Psoas muscle (tissue), 8 donors: ENCODE results near the gene IQGAP2. TPM values are rescaled to one million over a fixed set of nuclear protein-coding genes. Genes with fewer than 3 reads are reported as not detected.

Experiments used
- ATAC-seq, 4 donors: fragments of 200-7000 bp; cut with Tn5 transposase; one replicate each; pipeline ENCODE4 v1.9.1; 2020; ENCODE audit warnings: moderate library complexity in 3 of 4, mild to moderate bottlenecking in 2 of 4
- DNase-seq, 2 donors: peaks; one replicate each; pipeline ENCODE4 v3.0.0-alpha.2; 2020
- H3K27ac ChIP-seq: fragments of 200-600 bp; one replicate; pipeline ENCODE4 v1.8.0; 2022
- H3K27me3 ChIP-seq, 3 donors: fragments of 200-600 bp in 1 of 3; one replicate each; pipeline versions ENCODE4 v1.6.1 to v1.8.0; 2013 to 2022; ENCODE audit warnings: low read length in 2 of 3, mild to moderate bottlenecking in 2 of 3, moderate library complexity in 1 of 3; ENCODE audit not compliant: insufficient read depth in 3 of 3
- H3K36me3 ChIP-seq, 2 donors: fragments of 200-600 bp in 1 of 2; one replicate each; pipeline versions ENCODE4 v1.6.1 to v1.8.0; 2013 to 2022; ENCODE audit warnings: low read depth in 1 of 2, mild to moderate bottlenecking in 1 of 2, moderate library complexity in 1 of 2; ENCODE audit not compliant: insufficient read depth in 1 of 2
- H3K4me1 ChIP-seq: fragments of 200-600 bp; one replicate; pipeline ENCODE4 v1.8.0; 2022
- H3K4me3 ChIP-seq: fragments of 200-600 bp; one replicate; pipeline ENCODE4 v1.8.0; 2022; ENCODE audit warnings: mild to moderate bottlenecking
- H3K9me3 ChIP-seq: fragments of 200-600 bp; one replicate; pipeline ENCODE4 v1.8.0; 2022
- CTCF ChIP-seq: fragments of 200-600 bp; IDR thresholded peaks from one replicate; pipeline ENCODE4 v1.8.0; 2022; ENCODE audit warnings: antibody characterized with exemption
- WGBS, 3 donors: extraction: QIAGEN DNeasy Blood & Tissue Kit; methylation state at CpG; one replicate each; pipeline versions ENCODE4 v1.1.6 to v1.1.7; 2013; 5-methylcytosine and 5-hydroxymethylcytosine counted together
- intact Hi-C, 2 donors: fragments of 100-400 bp; cut with DNase I; formaldehyde crosslinking; loops; one replicate each; pipeline versions ENCODE4 v1.11.0 to v1.14.2; 2022
- polyA plus RNA-seq, 3 donors: library from polyadenylated mRNA; stranded (reverse); fragments of 200-250 nt; gene quantifications; one replicate each; pipeline ENCODE4 v1.2.3, GENCODE V29; 2013
- total RNA-seq, 4 donors: library from RNA; stranded (reverse); fragmentation: NEBNext Ultra II Directional in 2 of 4; extraction: Animal tissue kit (Norgen Biotek cat#: 25700) in 2 of 4; gene quantifications; one replicate each; pipeline versions ENCODE4 v1.2.1 to v1.2.4, GENCODE V29; 2021 to 2023
- donor health status: healthy with polysubstance abuse.
- donor health status: DM: no; HTN: no; CAD: no; lungs with moderate emphysema.
- donor health status: Bipolar disorder and iron deficiency.
- donor health status: healthy.
- donor health status: DM: yes; HTN: yes; CAD: no.
- donor health status: DM: no; HTN: no; CAD: no.
- donor health status: DM: no; HTN: no; CAD: no.
- donor health status: DM: yes; HTN: yes; CAD: no.

The IQGAP2 gene
- total and polyA plus RNA-seq, 7 donors: 0.52 to 4.3 (median 1.4) TPM

GRCh38 chr5:76718880-76719279 is 315.8 kb downstream of the IQGAP2 start:
- 80 to 88% (median 87%) methylated on average over 4 of the region's 4 CpGs for WGBS, 3 donors
- no peak overlapping the region for H3K4me3 ChIP-seq
- intact Hi-C loops: no loop called here
- H3K27me3 ChIP-seq: peaks cover 0 to 41% (median 4%) of the 10 kb centered on the region in 3 donors
- H3K36me3 ChIP-seq: no peaks in the 10 kb centered on the region
- H3K4me1 ChIP-seq: no peaks in the 10 kb centered on the region
- no peak overlapping the region for H3K27ac ChIP-seq
- no peak for TF ChIP-seq CTCF
- no peak for DNase-seq
- no peaks in the 10 kb centered on the region for H3K9me3 ChIP-seq
- no peak for ATAC-seq

GRCh38 chr5:76720988-76721569 is 318.0 kb downstream of the IQGAP2 start:
- TF ChIP-seq CTCF: no peak
- WGBS, 3 donors: 62 to 70% (median 68%) methylated on average over 10 of the region's 10 CpGs
- Histone ChIP-seq H3K36me3 (no peaks in the 10 kb centered on the region), H3K4me1 (no peaks in the 10 kb centered on the region), H3K27me3 (peaks cover 0 to 24% (median 2%) of the 10 kb centered on the region in 3 donors), H3K4me3 (no peak overlapping the region), H3K9me3 (no peaks in the 10 kb centered on the region), H3K27ac (no peak overlapping the region)
- intact Hi-C loops: no loop called here
- DNase-seq (no peak), ATAC-seq (no peak)

GRCh38 chr5:76723266-76723665 is 320.2 kb downstream of the IQGAP2 start:
- Histone ChIP-seq H3K9me3 (no peaks in the 10 kb centered on the region), H3K27me3 (peaks cover 0 to 2% (median 0%) of the 10 kb centered on the region in 3 donors), H3K4me3 (no peak overlapping the region), H3K27ac (no peak overlapping the region), H3K36me3 (no peaks in the 10 kb centered on the region), H3K4me1 (no peaks in the 10 kb centered on the region)
- no peak for TF ChIP-seq CTCF
- DNase-seq (no peak), ATAC-seq (no peak)
- WGBS, 3 donors: 80 to 86% (median 85%) methylated on average over 1 of the region's 1 CpG
- intact Hi-C loops: no loop called here

- ATAC-seq (no peak), DNase-seq (no peak)
- Histone ChIP-seq H3K27me3 (no peaks in the 10 kb centered on the region), H3K27ac (no peak overlapping the region), H3K9me3 (peaks cover 3% of the 10 kb centered on the region), H3K4me3 (no peak overlapping the region), H3K36me3 (no peaks in the 10 kb centered on the region), H3K4me1 (no peaks in the 10 kb centered on the region)
- intact Hi-C loops: no loop called here
- 68 to 75% (median 72%) methylated on average over 1 of the region's 1 CpG for WGBS, 3 donors
- TF ChIP-seq CTCF: no peak
Observed at GRCh38 chr5:76723906-76724305, 320.8 kb downstream of the IQGAP2 start.

GRCh38 chr5:76724871-76725270 is 321.8 kb downstream of the IQGAP2 start:
- Histone ChIP-seq H3K4me1 (no peaks in the 10 kb centered on the region), H3K9me3 (peaks cover 11% of the 10 kb centered on the region), H3K27ac (no peak overlapping the region), H3K36me3 (no peaks in the 10 kb centered on the region), H3K4me3 (no peak overlapping the region), H3K27me3 (no peaks in the 10 kb centered on the region)
- WGBS, 3 donors: 74 to 77% (median 77%) methylated on average over 4 of the region's 4 CpGs
- ATAC-seq (no peak), DNase-seq (no peak)
- TF ChIP-seq CTCF: no peak
- intact Hi-C loops: no loop called here
